Fibroblast of villous mesenchyme (primary cell): ENCODE measurements around the gene KHDRBS1. TPM values are rescaled to one million over a fixed set of nuclear protein-coding genes. Genes with fewer than 3 reads are reported as not detected.

Experiments
- DNase-seq: peaks from one replicate; pipeline ENCODE4 v3.0.0-alpha.2; 2010; ENCODE audit warnings: low read depth
- H3K4me3 ChIP-seq: 2 replicates; pipeline ENCODE4 v1.5.1; 2011; ENCODE audit warnings: low read depth, mild to moderate bottlenecking, low read length
- CTCF ChIP-seq: IDR thresholded peaks from 2 replicates; pipeline ENCODE4 v1.5.1; 2012; ENCODE audit warnings: low read depth, mild to moderate bottlenecking, low read length; ENCODE audit not compliant: insufficient read depth
- total RNA-seq: library from RNA; depleted of rRNA; stranded (reverse); fragments of >200 nt; gene quantifications from 2 replicates; pipeline ENCODE4 v1.2.3, GENCODE V29; 2012

Gene KHDRBS1
- total RNA-seq, 1 donor, result 51.0 TPM

GRCh38 chr1:31981456-31981839, 32.2 kb upstream of the KHDRBS1 start:
- TF ChIP-seq CTCF, result no peak
- no peak for DNase-seq
- H3K4me3 ChIP-seq, result no peak overlapping the region

GRCh38 chr1:31981972-31982371, 31.7 kb upstream of the KHDRBS1 start:
- no peak for TF ChIP-seq CTCF
- DNase-seq, result no peak
- no peak overlapping the region for H3K4me3 ChIP-seq

GRCh38 chr1:31984419-31985347, 29.0 kb upstream of the KHDRBS1 start:
- DNase-seq, result no peak
- TF ChIP-seq CTCF, result no peak
- no peak overlapping the region for H3K4me3 ChIP-seq

- no peak overlapping the region for H3K4me3 ChIP-seq
- DNase-seq, result no peak
- TF ChIP-seq CTCF, result no peak
Observed at GRCh38 chr1:31985430-31985829, 28.2 kb upstream of the KHDRBS1 start.

- TF ChIP-seq CTCF, result no peak
- no peak overlapping the region for H3K4me3 ChIP-seq
- DNase-seq, result no peak
Observed at GRCh38 chr1:31987135-31987619, 26.5 kb upstream of the KHDRBS1 start.

GRCh38 chr1:31989964-31990363, 23.7 kb upstream of the KHDRBS1 start:
- no peak for DNase-seq
- no peak for TF ChIP-seq CTCF
- no peak overlapping the region for H3K4me3 ChIP-seq
